Activated naive CD4-positive, alpha-beta T cell treated with anti-CD3 and anti-CD28 coated beads for 36 hours (primary cell): ENCODE results near the gene FOXI2. TPM values are rescaled to one million over a fixed set of nuclear protein-coding genes. Genes with fewer than 3 reads are reported as not detected.

ENCODE experiments used
- CTCF ChIA-PET: fragments of 350-600 bp; sonication (Branson Sonifier 250); formaldehyde crosslinking; loops from one replicate; lab custom pipeline; 2021; ENCODE audit warnings: antibody characterized with exemption; lab: Charles Lee
- DNase-seq: peaks from one replicate; pipeline ENCODE4 v3.0.0-alpha.2; 2020
- H3K27ac Mint-ChIP-seq: one replicate; pipeline ENCODE4 v1.8.0; 2021; ENCODE audit warnings: mild to moderate bottlenecking, mixed read lengths
- H3K27me3 Mint-ChIP-seq: one replicate; pipeline ENCODE4 v1.8.0; 2021; ENCODE audit warnings: low read depth, mixed read lengths
- H3K36me3 Mint-ChIP-seq: one replicate; pipeline ENCODE4 v1.8.0; 2021; ENCODE audit warnings: low read depth, mixed read lengths
- H3K4me1 Mint-ChIP-seq: one replicate; pipeline ENCODE4 v1.8.0; 2021; ENCODE audit warnings: low read depth, mixed read lengths
- H3K4me3 Mint-ChIP-seq: one replicate; pipeline ENCODE4 v1.8.0; 2021; ENCODE audit warnings: mild to moderate bottlenecking, moderate library complexity, mixed read lengths
- H3K9me3 Mint-ChIP-seq: one replicate; pipeline ENCODE4 v1.8.0; 2021; ENCODE audit warnings: mixed read lengths
- intact Hi-C: fragments of 100-400 bp; cut with micrococcal nuclease; formaldehyde crosslinking; loops from one replicate; pipeline ENCODE4 v1.15.1; 2023
- total RNA-seq, 2 experiments: library from RNA; stranded (reverse); gene quantifications; one replicate each; pipeline ENCODE4 v1.2.3, GENCODE V29; 2021

The FOXI2 gene
- total RNA-seq, 2 experiments from 2014 or later = not detected

GRCh38 chr10:127734753-127735152 lies 2.2 kb upstream of the FOXI2 start:
- intact Hi-C loops = no loop called here
- DNase-seq = no peak
- no peaks in the 10 kb centered on the region for H3K36me3 Mint-ChIP-seq
- H3K4me3 Mint-ChIP-seq = no peak overlapping the region
- H3K27me3 Mint-ChIP-seq = peaks cover 37% of the 10 kb centered on the region
- CTCF ChIA-PET = no interaction called here
- no peaks in the 10 kb centered on the region for H3K9me3 Mint-ChIP-seq
- H3K4me1 Mint-ChIP-seq = peaks cover 1% of the 10 kb centered on the region
- no peak overlapping the region for H3K27ac Mint-ChIP-seq

- no peak for DNase-seq
- CTCF ChIA-PET = no interaction called here
- peaks cover 1% of the 10 kb centered on the region for H3K4me1 Mint-ChIP-seq
- peaks cover 37% of the 10 kb centered on the region for H3K27me3 Mint-ChIP-seq
- H3K36me3 Mint-ChIP-seq = no peaks in the 10 kb centered on the region
- no peak overlapping the region for H3K27ac Mint-ChIP-seq
- intact Hi-C loops = no loop called here
- no peaks in the 10 kb centered on the region for H3K9me3 Mint-ChIP-seq
- no peak overlapping the region for H3K4me3 Mint-ChIP-seq
These were observed 1.8 kb upstream of the FOXI2 start for GRCh38 chr10:127735156-127735555.

- intact Hi-C loops = no loop called here
- no peak overlapping the region for H3K4me3 Mint-ChIP-seq
- no peak for DNase-seq
- H3K27me3 Mint-ChIP-seq = peaks cover 37% of the 10 kb centered on the region
- H3K27ac Mint-ChIP-seq = no peak overlapping the region
- H3K36me3 Mint-ChIP-seq = no peaks in the 10 kb centered on the region
- H3K9me3 Mint-ChIP-seq = no peaks in the 10 kb centered on the region
- CTCF ChIA-PET = no interaction called here
- peaks cover 1% of the 10 kb centered on the region for H3K4me1 Mint-ChIP-seq
These were observed 1.2 kb upstream of the FOXI2 start for GRCh38 chr10:127735723-127736221.

- H3K9me3 Mint-ChIP-seq = no peaks in the 10 kb centered on the region
- no peak for DNase-seq
- CTCF ChIA-PET = no interaction called here
- intact Hi-C loops = no loop called here
- H3K4me3 Mint-ChIP-seq = no peak overlapping the region
- H3K27ac Mint-ChIP-seq = no peak overlapping the region
- peaks cover 37% of the 10 kb centered on the region for H3K27me3 Mint-ChIP-seq
- H3K36me3 Mint-ChIP-seq = no peaks in the 10 kb centered on the region
- peaks cover 1% of the 10 kb centered on the region for H3K4me1 Mint-ChIP-seq
These were observed 617 bp upstream of the FOXI2 start for GRCh38 chr10:127736222-127736914.

- peaks cover 33% of the 10 kb centered on the region for H3K27me3 Mint-ChIP-seq
- CTCF ChIA-PET = no interaction called here
- H3K4me3 Mint-ChIP-seq = no peak overlapping the region
- DNase-seq = no peak
- peaks cover 1% of the 10 kb centered on the region for H3K4me1 Mint-ChIP-seq
- intact Hi-C loops = no loop called here
- H3K36me3 Mint-ChIP-seq = no peaks in the 10 kb centered on the region
- H3K27ac Mint-ChIP-seq = no peak overlapping the region
- no peaks in the 10 kb centered on the region for H3K9me3 Mint-ChIP-seq
These were observed 852 bp downstream of the FOXI2 start for GRCh38 chr10:127737563-127738511.

GRCh38 chr10:127738512-127739424 lies 1.8 kb downstream of the FOXI2 start:
- DNase-seq = no peak
- Mint-ChIP-seq H3K36me3 (no peaks in the 10 kb centered on the region), H3K27ac (no peak overlapping the region), H3K4me1 (peaks cover 1% of the 10 kb centered on the region), H3K4me3 (no peak overlapping the region), H3K9me3 (no peaks in the 10 kb centered on the region), H3K27me3 (peaks cover 25% of the 10 kb centered on the region)
- intact Hi-C loops = no loop called here
- CTCF ChIA-PET = no interaction called here

- Mint-ChIP-seq H3K4me3 (no peak overlapping the region), H3K27ac (no peak overlapping the region)
These were observed 2.9 kb downstream of the FOXI2 start for GRCh38 chr10:127739908-127740307.

GRCh38 chr10:127740596-127740995 lies 3.6 kb downstream of the FOXI2 start:
- no peak overlapping the region for H3K27ac Mint-ChIP-seq
- H3K9me3 Mint-ChIP-seq = no peaks in the 10 kb centered on the region
- no peak for DNase-seq
- H3K4me3 Mint-ChIP-seq = no peak overlapping the region
- H3K4me1 Mint-ChIP-seq = peaks cover 1% of the 10 kb centered on the region
- peaks cover 12% of the 10 kb centered on the region for H3K27me3 Mint-ChIP-seq
- H3K36me3 Mint-ChIP-seq = no peaks in the 10 kb centered on the region
- intact Hi-C loops = no loop called here
- CTCF ChIA-PET = interaction anchor here (0.6 kb wide), 1 partner anchor 378 kb away, joined by 4 read pairs; no protein-coding TSS in a partner anchor

More at GRCh38 chr10:127739908-127740307, 2.9 kb downstream of the FOXI2 start:
- H3K27me3 Mint-ChIP-seq = peaks cover 18% of the 10 kb centered on the region
- no peaks in the 10 kb centered on the region for H3K9me3 Mint-ChIP-seq
- H3K4me1 Mint-ChIP-seq = peaks cover 1% of the 10 kb centered on the region
- intact Hi-C loops = no loop called here
- H3K36me3 Mint-ChIP-seq = no peaks in the 10 kb centered on the region
- CTCF ChIA-PET = no interaction called here
- no peak for DNase-seq

GRCh38 chr10:127743205-127743604 lies 6.2 kb downstream of the FOXI2 start:
- Mint-ChIP-seq H3K4me1 (no peaks in the 10 kb centered on the region), H3K9me3 (peaks cover 2% of the 10 kb centered on the region)
- CTCF ChIA-PET = interaction anchor here (0.5 kb wide), 1 partner anchor 392 kb away, joined by 3 read pairs; no protein-coding TSS in a partner anchor

GRCh38 chr10:127744956-127745355 lies 8.0 kb downstream of the FOXI2 start:
- no peak for DNase-seq
- Mint-ChIP-seq H3K27me3 (peaks cover 2% of the 10 kb centered on the region), H3K4me3 (no peak overlapping the region), H3K36me3 (no peaks in the 10 kb centered on the region), H3K9me3 (peaks cover 10% of the 10 kb centered on the region), H3K27ac (no peak overlapping the region), H3K4me1 (no peaks in the 10 kb centered on the region)
- CTCF ChIA-PET = no interaction called here
- intact Hi-C loops = no loop called here

More at GRCh38 chr10:127743205-127743604, 6.2 kb downstream of the FOXI2 start:
- DNase-seq = no peak
- Mint-ChIP-seq H3K27ac (no peak overlapping the region), H3K4me3 (no peak overlapping the region), H3K27me3 (peaks cover 3% of the 10 kb centered on the region), H3K36me3 (no peaks in the 10 kb centered on the region)
- intact Hi-C loops = no loop called here

- CTCF ChIA-PET = no interaction called here
- intact Hi-C loops = no loop called here
- Mint-ChIP-seq H3K4me3 (no peak overlapping the region), H3K36me3 (no peaks in the 10 kb centered on the region), H3K9me3 (peaks cover 10% of the 10 kb centered on the region), H3K27me3 (peaks cover 2% of the 10 kb centered on the region), H3K27ac (no peak overlapping the region), H3K4me1 (no peaks in the 10 kb centered on the region)
- no peak for DNase-seq
These were observed 8.9 kb downstream of the FOXI2 start for GRCh38 chr10:127745861-127746260.
